SU-DHL-6 (cell line): ENCODE data around the gene HORMAD2.

Source experiments
- CTCF ChIP-seq: fragments of 200-600 bp; sonication (generic); IDR thresholded peaks from one replicate; pipeline ENCODE4 v1.5.1; 2017; ENCODE audit warnings: antibody characterized with exemption, mild to moderate bottlenecking, low read length, moderate library complexity; ENCODE audit not compliant: insufficient read depth, poor library complexity, severe bottlenecking
- EZH2phosphoT487 ChIP-seq: fragments of 200-600 bp; sonication (generic), shearing (Covaris generic); conservative IDR thresholded peaks from 2 replicates; pipeline ENCODE4 v1.6.1; 2018; ENCODE audit warnings: mild to moderate bottlenecking, antibody characterized with exemption, low read length, moderate library complexity, mixed read lengths

DNA sequence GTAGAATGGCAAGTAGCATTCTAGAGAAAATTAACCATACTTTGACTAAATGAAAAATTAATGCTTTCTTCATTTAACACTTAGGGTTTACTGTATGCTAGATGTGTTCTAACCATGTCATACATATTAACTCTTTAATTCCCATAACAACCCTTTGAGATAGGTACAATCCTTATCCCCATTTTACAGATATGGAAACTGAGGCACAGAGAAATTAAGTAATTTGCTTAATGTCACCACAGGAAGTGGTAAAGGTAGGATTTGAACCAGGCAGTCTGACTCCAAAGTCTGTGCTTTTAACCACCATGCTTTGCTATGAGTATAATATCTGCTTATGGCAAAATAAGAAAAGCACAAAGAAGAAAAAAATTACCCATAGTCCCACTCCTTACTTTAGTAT lies 106.8 kb downstream of the HORMAD2 start:
- no peak for TF ChIP-seq CTCF
- no peak for TF ChIP-seq EZH2phosphoT487
